ENCODE results near the gene TMEM192.
"Not testable (repeated sequence)": the region's sequence is repeated elsewhere in the genome, so short reads cannot be mapped to it uniquely, and the experiment has no call there.

The TMEM192 gene

DNA sequence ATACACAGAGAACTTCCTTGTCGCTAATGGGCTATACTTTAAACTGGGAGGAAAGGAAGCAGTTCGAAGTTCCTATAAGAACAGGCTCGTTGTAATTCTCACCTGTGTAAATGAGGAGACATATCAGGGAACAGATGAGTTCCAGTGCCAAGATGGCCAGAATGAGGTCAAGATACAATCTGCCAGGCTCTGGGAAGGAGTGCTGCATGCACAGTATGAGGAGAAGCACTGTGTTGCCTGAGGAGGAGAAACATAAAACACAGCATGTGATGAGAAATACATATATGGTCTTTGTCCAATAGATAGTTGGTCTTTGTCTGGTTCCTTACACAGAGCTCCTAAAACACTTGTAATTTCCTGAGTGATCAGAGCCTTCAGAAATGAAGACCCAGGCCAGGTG is 24.3 kb downstream of the TMEM192 start:
- DNase-seq = no peak

DNA sequence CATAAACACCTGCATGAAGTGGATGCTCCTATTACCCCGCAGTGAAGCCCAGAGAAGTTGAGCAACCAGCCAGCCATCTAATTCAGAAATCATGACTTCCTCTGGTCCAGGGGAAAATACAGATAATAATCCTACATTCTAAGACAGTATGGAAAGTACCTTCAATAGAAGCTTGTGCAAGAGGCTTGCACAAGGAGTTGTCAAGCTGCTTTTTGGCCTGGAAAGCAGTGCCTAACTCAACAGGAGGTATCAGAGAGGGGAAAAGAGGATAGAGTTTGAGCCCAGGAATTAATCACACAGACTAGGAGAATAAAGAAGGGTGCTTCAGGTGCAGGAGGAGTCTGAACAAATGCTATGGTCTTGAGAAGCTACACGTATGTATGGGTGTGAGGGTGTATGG is 26.7 kb downstream of the TMEM192 start:
- no peak for DNase-seq

DNA sequence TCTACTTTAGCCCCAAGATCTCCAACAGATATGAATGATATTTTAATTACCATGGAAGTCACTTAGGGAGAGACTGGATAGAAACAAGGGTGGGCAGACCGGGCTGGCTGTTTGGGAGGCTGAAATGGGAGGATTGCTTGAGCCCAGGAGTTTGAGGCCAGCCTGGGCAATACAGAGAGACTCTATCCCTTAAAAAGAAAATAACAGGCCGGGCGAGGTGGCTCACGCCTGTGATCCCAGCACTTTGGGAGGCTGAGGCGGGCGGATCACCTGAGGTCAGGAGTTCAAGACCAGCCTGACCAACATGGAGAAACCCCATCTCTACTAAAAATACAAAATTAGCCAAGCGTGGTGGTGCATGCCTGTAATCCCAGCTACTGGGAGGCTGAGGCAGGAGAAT is 27.9 kb downstream of the TMEM192 start:
- not testable (repeated sequence) for DNase-seq

DNA sequence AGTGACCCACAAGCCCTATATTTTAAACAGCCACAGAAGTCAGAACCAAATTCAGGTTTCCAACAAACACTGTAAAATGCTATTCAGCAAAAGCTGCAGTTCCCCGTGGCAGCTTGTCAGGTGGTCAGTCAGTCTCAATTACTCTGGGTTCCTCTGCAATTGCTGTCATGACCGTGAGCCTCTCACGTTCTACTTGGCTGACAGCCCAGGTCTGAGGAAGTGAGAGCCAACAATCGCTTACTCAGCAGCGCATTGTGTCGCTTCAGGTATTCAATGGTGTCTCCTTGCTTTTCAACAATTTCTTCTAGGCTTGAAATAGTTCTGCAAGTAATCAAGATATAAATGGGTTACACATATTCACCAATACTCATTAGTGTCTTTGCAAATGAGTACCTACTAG is 33.2 kb downstream of the TMEM192 start:
- DNase-seq = peak; percentile 51 to 76

DNA sequence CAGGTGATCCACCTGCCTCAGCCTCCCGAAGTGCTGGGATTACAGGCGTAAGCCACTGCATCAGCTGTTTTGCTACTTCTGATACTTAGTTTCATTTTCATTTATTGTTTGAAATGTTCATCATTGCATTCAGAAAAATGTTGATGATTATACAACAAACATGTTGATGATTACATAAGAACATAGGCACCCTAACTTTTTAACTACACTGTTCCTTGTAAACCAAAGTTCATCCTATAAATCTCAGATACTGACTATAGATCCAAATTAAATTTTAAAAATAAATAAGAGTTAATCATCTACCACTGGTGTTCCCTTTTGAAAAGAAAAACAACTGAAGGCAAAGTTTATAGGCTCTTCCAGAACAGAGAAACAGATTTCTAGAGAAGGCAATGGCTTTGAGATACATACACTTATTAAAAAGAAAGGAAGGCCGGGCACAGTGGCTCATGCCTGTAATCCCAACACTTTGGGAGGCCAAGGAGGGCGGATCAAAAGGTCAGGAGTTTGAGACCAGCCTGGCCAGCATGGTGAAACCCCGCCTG is 35.6 kb downstream of the TMEM192 start:
- no peak for DNase-seq

DNA sequence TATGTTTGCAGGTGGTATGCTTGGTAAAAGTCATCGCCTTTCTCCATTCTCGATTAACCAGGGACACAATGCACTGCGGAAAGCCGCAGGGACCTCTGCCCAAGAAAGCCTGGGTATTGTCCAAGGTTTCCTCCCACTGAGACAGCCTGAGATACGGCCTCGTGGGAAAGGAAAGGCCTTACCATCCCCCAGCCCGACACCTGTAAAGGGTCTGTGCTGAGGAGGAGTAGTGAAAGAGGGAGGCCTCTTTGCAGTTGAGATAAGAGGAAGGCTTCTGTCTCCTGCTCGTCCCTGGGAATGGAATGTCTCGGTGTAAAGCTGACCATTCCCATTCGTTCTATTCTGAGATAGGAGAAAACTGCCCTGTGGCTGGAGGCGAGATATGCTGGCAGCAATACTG is 39.3 kb downstream of the TMEM192 start:
- not testable (repeated sequence) for DNase-seq

DNA sequence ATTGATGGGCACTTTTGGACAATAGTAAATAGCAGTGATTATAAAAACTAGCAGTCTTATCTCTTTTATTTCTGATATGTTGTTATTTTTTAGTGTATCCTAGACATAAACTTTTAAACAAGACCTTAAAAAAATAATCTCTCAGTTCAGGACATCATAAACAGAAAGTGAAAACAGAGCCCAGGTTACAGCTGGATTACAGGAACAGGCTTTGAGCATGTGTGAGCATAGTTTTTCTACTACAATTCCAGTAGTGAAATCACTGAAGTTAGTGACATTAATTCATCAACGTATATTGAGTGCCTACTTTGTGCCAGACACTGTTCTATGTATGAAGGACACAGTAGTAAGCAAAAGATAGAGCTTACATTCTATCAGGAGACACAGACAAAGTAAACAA is 42.1 kb downstream of the TMEM192 start:
- DNase-seq = no peak

DNA sequence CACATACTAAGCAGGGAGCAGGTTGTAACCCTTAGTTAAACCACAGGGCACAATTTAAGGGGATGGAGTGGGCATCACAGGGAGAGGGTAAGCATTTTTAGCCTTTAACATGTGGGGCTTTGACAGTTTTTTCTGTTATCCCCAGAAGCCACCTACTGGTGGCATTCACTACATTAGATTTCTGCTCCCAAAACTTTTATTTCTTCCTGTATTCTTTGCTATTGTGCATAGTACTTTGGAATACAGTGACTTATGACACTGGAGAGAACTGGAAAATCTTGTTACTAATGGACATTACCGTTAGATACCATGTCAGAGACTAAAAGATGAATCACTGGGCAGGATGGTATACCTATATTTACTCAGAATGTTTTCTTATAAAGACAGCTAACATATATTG is 51.7 kb downstream of the TMEM192 start:
- DNase-seq = no peak

DNA sequence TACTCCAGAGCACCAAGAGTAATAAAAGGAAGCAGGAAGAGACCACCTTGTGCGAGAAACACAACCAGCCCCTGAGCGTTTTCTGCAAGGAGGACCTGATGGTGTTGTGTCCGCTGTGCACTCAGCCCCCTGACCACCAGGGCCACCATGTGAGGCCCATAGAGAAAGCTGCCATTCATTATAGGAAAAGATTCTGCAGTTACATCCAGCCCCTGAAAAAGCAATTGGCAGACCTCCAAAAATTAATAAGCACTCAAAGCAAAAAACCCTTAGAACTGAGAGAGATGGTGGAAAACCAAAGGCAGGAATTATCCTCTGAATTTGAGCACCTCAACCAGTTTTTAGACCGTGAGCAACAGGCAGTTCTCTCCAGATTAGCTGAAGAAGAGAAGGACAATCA is 53.3 kb downstream of the TMEM192 start:
- peak in 1 of 2 experiments; percentile 11 for DNase-seq

DNA sequence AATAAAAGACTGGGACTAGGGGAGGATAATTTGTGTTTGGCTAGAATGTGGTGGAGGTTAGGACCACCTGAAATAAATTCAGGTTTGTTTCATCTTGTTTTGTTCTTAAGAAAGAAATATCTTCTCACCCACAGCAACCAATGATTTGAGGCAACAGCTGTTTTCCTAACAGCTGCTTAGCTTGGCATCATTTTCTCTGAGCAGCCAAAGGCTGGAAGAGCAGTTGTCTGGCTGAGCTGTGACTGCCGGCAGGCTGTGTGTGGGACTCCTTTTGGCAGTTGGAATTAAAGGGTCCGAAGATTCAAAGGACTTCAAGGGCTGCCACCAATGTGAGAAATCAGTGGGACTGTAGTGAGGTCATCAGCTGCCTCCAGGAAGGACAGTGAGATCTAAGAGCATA is 54.0 kb downstream of the TMEM192 start:
- no peak for DNase-seq

DNA sequence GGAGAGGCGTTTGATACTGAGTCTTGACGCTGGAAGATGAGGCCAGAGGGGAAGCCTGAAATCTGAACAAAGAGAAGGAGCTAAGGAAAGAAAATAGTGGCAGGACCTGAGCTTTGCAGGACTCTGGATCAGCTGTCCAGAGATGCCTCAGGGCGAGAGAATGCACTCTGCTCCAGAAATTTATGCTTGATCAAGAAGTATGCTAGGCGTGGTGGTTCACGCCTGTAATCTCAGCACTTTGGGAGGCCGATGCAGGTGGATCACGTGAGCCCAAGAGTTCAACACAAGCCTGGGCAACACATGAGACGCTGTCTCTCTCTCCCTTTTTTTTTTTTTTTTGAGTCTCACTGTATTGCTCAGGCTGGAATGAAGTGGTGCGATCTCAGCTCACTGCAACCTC is 57.1 kb downstream of the TMEM192 start:
- no peak for DNase-seq

DNA sequence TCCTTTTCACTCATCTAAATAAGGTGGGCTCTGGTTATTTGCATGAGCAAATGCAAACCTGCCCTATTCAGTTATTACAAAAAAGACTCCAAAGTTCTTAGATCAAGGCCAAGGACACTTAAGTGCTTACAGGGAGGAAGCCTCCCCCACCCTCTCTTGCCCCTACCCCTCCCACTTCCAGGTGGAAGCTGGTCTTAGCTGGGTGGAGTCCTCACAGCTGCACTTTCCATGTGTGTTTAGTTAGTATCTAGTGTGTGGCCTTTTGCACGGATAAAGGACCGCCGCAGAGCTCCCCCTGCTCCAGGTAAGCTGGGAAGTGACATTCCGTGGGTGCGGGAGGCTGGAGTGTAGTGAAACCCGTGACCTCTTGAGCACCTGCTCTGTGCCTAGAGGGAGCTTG is 59.0 kb downstream of the TMEM192 start, which contains the start of gene TRIM75:
Gene TRIM75 (plus strand): TSS at position 222 of the 400 bp plus-strand sequence. CDS start 5,282 bp downstream, outside the sequence.
- no peak for DNase-seq

DNA sequence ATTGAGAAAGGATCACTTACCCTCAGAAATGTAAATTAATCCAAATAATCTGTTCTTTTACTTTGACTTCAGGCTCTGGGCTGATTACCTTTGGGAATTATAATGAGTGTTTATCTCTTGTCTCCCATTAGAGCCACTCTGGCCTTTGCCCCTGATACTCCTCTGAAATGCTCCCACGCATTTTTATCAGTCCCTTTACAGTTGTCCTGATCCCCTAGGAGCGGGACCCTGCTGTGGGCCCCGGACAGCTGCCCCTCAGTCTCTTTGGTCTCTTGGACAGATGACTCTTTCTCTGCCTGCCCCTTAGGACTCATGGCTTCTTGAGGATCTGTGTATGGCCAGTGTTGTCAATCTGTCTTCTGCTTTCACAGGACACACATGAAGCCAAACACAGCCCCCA is 60.0 kb downstream of the TMEM192 start:
- no peak for DNase-seq

DNA sequence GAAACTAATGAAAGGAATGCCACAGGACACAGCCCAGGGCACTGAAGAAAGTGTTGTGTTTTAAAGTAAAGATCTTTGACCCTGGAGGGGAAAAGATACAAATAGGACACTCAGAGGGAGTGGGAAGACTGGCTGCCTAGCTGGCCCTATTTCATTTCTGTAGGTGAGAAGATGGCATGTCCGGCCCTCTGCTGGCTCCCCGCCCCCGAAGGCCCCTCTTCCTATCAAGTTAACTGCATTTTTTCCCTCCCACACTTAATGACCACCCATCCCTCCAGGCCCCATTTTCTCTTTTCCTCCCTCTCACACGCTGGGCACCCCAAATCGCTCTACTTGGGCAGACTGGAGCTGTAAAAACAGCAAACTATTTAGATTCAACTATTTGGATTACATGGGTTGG is 64.5 kb downstream of the TMEM192 start:
- no peak for DNase-seq

DNA sequence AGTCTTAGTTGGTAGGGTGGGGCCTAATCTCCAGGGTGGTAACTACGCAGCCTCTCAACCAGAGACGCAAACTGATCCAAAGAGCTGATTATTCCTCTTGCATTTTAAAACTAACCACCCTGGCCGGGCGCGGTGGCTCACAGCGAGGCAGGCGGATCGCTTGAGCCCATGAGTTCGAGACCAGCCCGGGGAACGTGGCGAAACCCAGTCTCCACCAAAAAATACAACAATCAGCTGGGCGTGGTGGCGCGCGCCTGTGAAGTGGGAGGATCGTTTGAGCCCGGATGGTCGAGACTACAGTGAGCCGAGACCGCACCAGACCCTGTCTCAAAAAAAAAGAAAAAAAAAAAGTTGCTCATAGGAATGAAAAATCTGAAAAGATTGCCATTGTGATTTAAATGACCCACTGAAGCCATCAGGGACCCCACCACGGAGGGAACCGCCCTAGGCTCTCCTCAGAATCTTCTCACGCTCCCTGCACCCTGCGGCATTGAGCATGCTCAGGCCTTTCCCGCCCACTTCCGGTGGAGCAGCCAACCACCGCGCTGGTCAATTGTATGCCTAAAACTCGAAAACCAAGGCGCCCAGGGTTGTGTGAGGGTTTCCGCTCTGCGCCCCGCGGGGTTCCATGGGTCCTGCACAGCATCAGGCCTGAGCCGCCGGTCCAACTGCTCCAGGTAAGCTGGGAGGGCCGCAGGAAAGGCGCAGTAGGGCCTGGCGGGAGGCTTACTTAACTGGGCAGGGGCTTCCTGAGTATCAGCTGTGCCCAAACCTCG is 81.0 kb downstream of the TMEM192 start, which contains the start of gene TRIM60:
Gene TRIM60 (plus strand): TSS at position 564 of the 776 bp plus-strand sequence. CDS start 8,074 bp downstream, outside the sequence.
- no peak for DNase-seq

DNA sequence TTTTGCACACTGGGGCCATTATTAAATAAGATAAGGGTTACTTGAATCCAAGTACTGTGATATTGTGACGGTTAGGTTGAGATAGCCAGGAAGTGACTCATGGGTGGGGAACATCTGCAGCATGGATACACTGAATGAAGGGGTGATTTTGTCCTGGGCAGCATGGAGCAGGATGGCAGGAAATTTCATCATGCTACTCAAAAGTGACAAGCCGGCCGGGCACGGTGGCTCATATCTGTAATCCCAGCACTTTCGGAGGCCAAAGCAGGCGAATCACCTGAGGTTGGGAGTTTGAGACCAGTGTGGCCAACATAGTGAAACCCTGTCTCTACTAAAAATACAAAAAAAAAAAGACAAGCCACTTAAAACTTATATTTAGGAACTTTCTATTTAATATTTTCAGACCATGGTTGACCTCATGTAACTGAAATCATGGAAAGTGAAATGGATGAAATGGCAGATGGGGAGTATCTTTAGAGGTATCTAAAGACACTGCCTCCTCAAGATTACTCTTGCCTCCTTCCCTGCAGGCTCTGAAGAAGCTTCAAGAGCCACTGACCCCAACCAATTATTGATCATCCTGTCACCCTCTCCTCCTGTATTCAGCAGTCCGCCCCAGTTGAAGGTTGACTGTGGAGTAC is 84.8 kb downstream of the TMEM192 start:
- no peak for DNase-seq

DNA sequence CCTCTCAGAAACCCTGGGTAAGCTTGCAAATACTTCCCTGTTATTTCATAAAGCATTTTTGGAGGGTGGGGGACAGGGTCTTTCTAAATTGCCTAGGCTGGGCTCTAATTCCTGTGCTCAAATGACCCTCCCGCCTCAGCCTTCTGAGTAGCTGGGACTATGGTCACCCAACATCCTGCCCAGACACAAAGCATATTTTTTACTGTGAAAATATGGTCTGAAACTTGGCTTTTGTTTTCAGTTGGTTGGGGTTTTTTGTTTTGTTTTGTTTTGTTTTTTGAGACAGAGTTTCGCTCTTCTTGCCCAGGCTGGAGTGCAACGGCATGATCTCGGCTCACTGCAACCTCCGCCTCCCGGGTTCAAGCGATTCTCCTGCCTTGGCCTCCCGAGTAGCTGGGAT is 86.9 kb downstream of the TMEM192 start:
- DNase-seq = not testable (repeated sequence)

Data from NCI-H2081 (cell line).